ENCODE results near the gene EIF6. TPM values are rescaled to one million over a fixed set of nuclear protein-coding genes. Genes with fewer than 3 reads are reported as not detected.
A peak's percentile ranks its signal among the peaks of the same experiment; 100 is the strongest.

The EIF6 gene
- polyA plus RNA-seq (143 and 154 TPM in 2 replicates), polyA minus RNA-seq (66.2 and 73.3 TPM in 2 replicates)

GRCh38 chr20:35284267-35284991, at the start of gene EIF6:
EIF6 (minus strand) TSS chr20:35284772; CDS start chr20:35284487, 285 bp downstream.
- Histone ChIP-seq H3K36me3 (ENCODE audit: insufficient read depth, low read length) (no peaks in the 10 kb centered on the region), H3K79me2 (replicated peaks; ENCODE audit: insufficient read depth, low read length) (peaks cover 16% of the 10 kb centered on the region)

GRCh38 chr20:35333606-35334005, 49.0 kb upstream of the EIF6 start:
- Histone ChIP-seq H4K20me1 (ENCODE audit: insufficient read depth) (no peaks in the 10 kb centered on the region), H3K9me2 (ENCODE audit: insufficient read depth, low read length) (no peaks in the 10 kb centered on the region), H3K9ac (ENCODE audit: low read length) (no peak overlapping the region), H3K79me2 (replicated peaks; ENCODE audit: insufficient read depth, low read length) (no peaks in the 10 kb centered on the region), H3K9me3 (ENCODE audit: low read length) (no peaks in the 10 kb centered on the region), H3K27me3 (ENCODE audit: insufficient read depth, low read depth, low read length) (no peaks in the 10 kb centered on the region), H3F3A (ENCODE audit: insufficient read depth, low read length, poor library complexity, severe bottlenecking) (no peaks in the 10 kb centered on the region), H3K4me3 (ENCODE audit: low read length) (no peak overlapping the region), H3K4me2 (ENCODE audit: low read length) (no peak overlapping the region), H3K27ac (ENCODE audit: low read length) (no peak overlapping the region), H2AFZ (ENCODE audit: low read depth, low read length) (no peak overlapping the region), H3K36me3 (ENCODE audit: insufficient read depth, low read length) (no peaks in the 10 kb centered on the region)
- TF ChIP-seq, protein P1, sequence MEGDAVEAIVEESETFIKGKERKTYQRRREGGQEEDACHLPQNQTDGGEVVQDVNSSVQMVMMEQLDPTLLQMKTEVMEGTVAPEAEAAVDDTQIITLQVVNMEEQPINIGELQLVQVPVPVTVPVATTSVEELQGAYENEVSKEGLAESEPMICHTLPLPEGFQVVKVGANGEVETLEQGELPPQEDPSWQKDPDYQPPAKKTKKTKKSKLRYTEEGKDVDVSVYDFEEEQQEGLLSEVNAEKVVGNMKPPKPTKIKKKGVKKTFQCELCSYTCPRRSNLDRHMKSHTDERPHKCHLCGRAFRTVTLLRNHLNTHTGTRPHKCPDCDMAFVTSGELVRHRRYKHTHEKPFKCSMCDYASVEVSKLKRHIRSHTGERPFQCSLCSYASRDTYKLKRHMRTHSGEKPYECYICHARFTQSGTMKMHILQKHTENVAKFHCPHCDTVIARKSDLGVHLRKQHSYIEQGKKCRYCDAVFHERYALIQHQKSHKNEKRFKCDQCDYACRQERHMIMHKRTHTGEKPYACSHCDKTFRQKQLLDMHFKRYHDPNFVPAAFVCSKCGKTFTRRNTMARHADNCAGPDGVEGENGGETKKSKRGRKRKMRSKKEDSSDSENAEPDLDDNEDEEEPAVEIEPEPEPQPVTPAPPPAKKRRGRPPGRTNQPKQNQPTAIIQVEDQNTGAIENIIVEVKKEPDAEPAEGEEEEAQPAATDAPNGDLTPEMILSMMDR (IDR thresholded peaks at IDR 0.05; ENCODE audit: poor library complexity, severe bottlenecking), result no peak
- no peak for TF ChIP-seq SMC3 (conservative IDR thresholded peaks at IDR 0.05; ENCODE audit: poor library complexity)
- no peak for TF ChIP-seq EZH2 (IDR thresholded peaks at IDR 0.05; ENCODE audit: borderline replicate concordance, insufficient read depth, low read length, poor library complexity, severe bottlenecking)
- no peak for TF ChIP-seq TAF1 (IDR thresholded peaks at IDR 0.05; ENCODE audit: low read depth)
- no peak for TF ChIP-seq POLR2AphosphoS5 (IDR thresholded peaks at IDR 0.05)
- TF ChIP-seq EP300 (conservative IDR thresholded peaks at IDR 0.05; ENCODE audit: poor library complexity, severe bottlenecking), result no peak
- TF ChIP-seq REST (IDR thresholded peaks at IDR 0.05; ENCODE audit: borderline replicate concordance), result no peak

More at GRCh38 chr20:35284267-35284991, at the start of gene EIF6:
- no peaks in the 10 kb centered on the region for H3K9me3 ChIP-seq (ENCODE audit: low read length)
- peak within 1 kb of the TSS; percentile 71 for H3K4me2 ChIP-seq (ENCODE audit: low read length)
- H4K20me1 ChIP-seq (ENCODE audit: insufficient read depth), result no peaks in the 10 kb centered on the region
- peak within 1 kb of the TSS; percentile 69 for H2AFZ ChIP-seq (ENCODE audit: low read depth, low read length)
- H3K27me3 ChIP-seq (ENCODE audit: insufficient read depth, low read depth, low read length), result no peaks in the 10 kb centered on the region
- H3K27ac ChIP-seq (ENCODE audit: low read length), result peak within 1 kb of the TSS; percentile 68
- no peaks in the 10 kb centered on the region for H3F3A ChIP-seq (ENCODE audit: insufficient read depth, low read length, poor library complexity, severe bottlenecking)
- H3K9me2 ChIP-seq (ENCODE audit: insufficient read depth, low read length), result no peaks in the 10 kb centered on the region
- TF ChIP-seq EP300 (conservative IDR thresholded peaks at IDR 0.05; ENCODE audit: poor library complexity, severe bottlenecking) (no peak), REST (IDR thresholded peaks at IDR 0.05; ENCODE audit: borderline replicate concordance) (no peak), SMC3 (conservative IDR thresholded peaks at IDR 0.05; ENCODE audit: poor library complexity) (no peak), POLR2AphosphoS5 (IDR thresholded peaks at IDR 0.05) (peak; percentile 59), EZH2 (IDR thresholded peaks at IDR 0.05; ENCODE audit: borderline replicate concordance, insufficient read depth, low read length, poor library complexity, severe bottlenecking) (no peak), MXI1 (conservative IDR thresholded peaks at IDR 0.05; ENCODE audit: poor library complexity, severe bottlenecking) (peak; percentile 85), TAF1 (IDR thresholded peaks at IDR 0.05; ENCODE audit: low read depth) (no peak)
- TF ChIP-seq, protein P1 (IDR thresholded peaks at IDR 0.05; ENCODE audit: poor library complexity, severe bottlenecking), result no peak
- H3K9ac ChIP-seq (ENCODE audit: low read length), result peak within 1 kb of the TSS; percentile 82
- peak within 1 kb of the TSS; percentile 97 for H3K4me3 ChIP-seq (ENCODE audit: low read length)

All from neural cell (in vitro differentiated cells).